Heart left ventricle (tissue), 13 donors: ENCODE measurements around the gene RELB.

Source experiments
- CTCF ChIP-seq, 12 donors: fragments of 200-600 bp; sonication (generic) in 4 of 12; IDR thresholded peaks; one replicate each; pipeline versions ENCODE4 v1.5.0 to v1.8.0; 2018 to 2022; ENCODE audit warnings: antibody characterized with exemption in 12 of 12, mild to moderate bottlenecking in 5 of 12
- POLR2A ChIP-seq, 2 donors: fragments of 450-650 bp; IDR thresholded peaks; one replicate each; pipeline ENCODE4 v1.6.1; 2017; ENCODE audit warnings: antibody characterized with exemption in 2 of 2, mild to moderate bottlenecking in 2 of 2, moderate library complexity in 2 of 2
- donor health status: ischemic (EF 13 %, LVEDD 7.1; RV severe dilation, severe dysfunction).
- donor health status: DM: no; HTN: yes; CAD: no.
- donor health status: DM: no; HTN: no; CAD: no.
- donor health status: ischemic (EF 25% LVEDD 6.9; RV normal size, moderate dysfunction).
- donor health status: ischemic (EF 25% LVEDD 5.7; RV mildly dilated, moderate dysfunction).
- donor health status: ischemic (EF 35%, LVEDD 5.7; RV mildly dilated, moderate dysfunction).
- donor health status: nonischemic (EF 11% LVEDD 7.7; RV severe dilation, severe dysfunction).
- donor health status: DM: yes; HTN: yes; CAD: no.
- donor health status: PGD.
- donor health status: ischemic (EF 29% LVEDD 5.4; RV normal size, mild dysfunction).
- donor health status: nonischemic (EF 23%, LVEDD 6.1; RV moderate dilation, normal function).

GRCh38 chr19:45021971-45022370 is 20.7 kb downstream of the RELB start:
- TF ChIP-seq CTCF (IDR thresholded peaks at IDR 0.05) (no peak), POLR2A (IDR thresholded peaks at IDR 0.05) (no peak)
